Activated T-cell treated with anti-CD3 and anti-CD28 coated beads for 1 hour (primary cell): ENCODE measurements around the gene ABO.
"Not testable (repeated sequence)": the region's sequence is repeated elsewhere in the genome, so short reads cannot be mapped to it uniquely, and the experiment has no call there.

Experiments
- DNase-seq: peaks from one replicate; pipeline ENCODE4 v3.0.0-alpha.2; 2020; ENCODE audit warnings: low read depth

ABO gene

GRCh38 chr9:133290751-133291302 is 15.8 kb upstream of the ABO start:
- DNase-seq = no peak

- DNase-seq = no peak
Observed at GRCh38 chr9:133286523-133286922, 11.5 kb upstream of the ABO start.

- DNase-seq = no peak
Observed at GRCh38 chr9:133285252-133285775, 10.3 kb upstream of the ABO start.

GRCh38 chr9:133284362-133284761 is 9.4 kb upstream of the ABO start:
- DNase-seq = no peak

- DNase-seq = not testable (repeated sequence)
Observed at GRCh38 chr9:133283255-133284032, 8.4 kb upstream of the ABO start.

GRCh38 chr9:133282464-133283238 is 7.7 kb upstream of the ABO start:
- DNase-seq = no peak

- no peak for DNase-seq
Observed at GRCh38 chr9:133280392-133280791, 5.4 kb upstream of the ABO start.

GRCh38 chr9:133278161-133279114 is 3.4 kb upstream of the ABO start:
- no peak for DNase-seq

- DNase-seq = no peak
Observed at GRCh38 chr9:133277467-133277866, 2.5 kb upstream of the ABO start.

- DNase-seq = no peak
Observed at GRCh38 chr9:133276923-133277322, 1.9 kb upstream of the ABO start.

- DNase-seq = no peak
Observed at GRCh38 chr9:133276001-133276884, 1.2 kb upstream of the ABO start.

- DNase-seq = no peak
Observed at GRCh38 chr9:133274236-133275104, 531 bp downstream of the ABO start.

GRCh38 chr9:133273819-133274218 is 1.2 kb downstream of the ABO start:
- DNase-seq = no peak

GRCh38 chr9:133273098-133273497 is 1.9 kb downstream of the ABO start:
- DNase-seq = no peak

- DNase-seq = no peak
Observed at GRCh38 chr9:133269537-133270362, 5.3 kb downstream of the ABO start.

- DNase-seq = not testable (repeated sequence)
Observed at GRCh38 chr9:133269136-133269535, 5.9 kb downstream of the ABO start.

- no peak for DNase-seq
Observed at GRCh38 chr9:133268335-133269056, 6.5 kb downstream of the ABO start.

- no peak for DNase-seq
Observed at GRCh38 chr9:133264235-133264764, 10.7 kb downstream of the ABO start.
